Osteoblast (primary cell): ENCODE data around the gene CD209. TPM values are rescaled to one million over a fixed set of nuclear protein-coding genes. Genes with fewer than 3 reads are reported as not detected.

Experiments
- DNase-seq: peaks from one replicate; pipeline ENCODE4 v3.0.0; 2011; ENCODE audit warnings: low spot score, mixed read lengths; ENCODE audit not compliant: insufficient read length; ENCODE audit errors: missing footprints
- H2AFZ ChIP-seq: 2 replicates; pipeline ENCODE4 v1.6.0; 2011; ENCODE audit warnings: mild to moderate bottlenecking, low read length
- H3K27ac ChIP-seq: 2 replicates; pipeline ENCODE4 v1.5.1; 2011; ENCODE audit warnings: mild to moderate bottlenecking, low read depth, low read length, moderate library complexity
- H3K27me3 ChIP-seq: 2 replicates; pipeline ENCODE4 v1.6.0; 2012; ENCODE audit warnings: mild to moderate bottlenecking, control low read depth, inconsistent platforms, low read length, moderate library complexity; ENCODE audit not compliant: insufficient read depth
- H3K36me3 ChIP-seq: 2 replicates; pipeline ENCODE4 v1.5.1; 2011; ENCODE audit warnings: mild to moderate bottlenecking, low read length, control low read depth, moderate library complexity; ENCODE audit not compliant: insufficient read depth
- H3K4me1 ChIP-seq: 2 replicates; pipeline ENCODE4 v1.5.1; 2011; ENCODE audit warnings: mild to moderate bottlenecking, low read length, control low read depth, moderate library complexity; ENCODE audit not compliant: insufficient read depth
- H3K4me2 ChIP-seq: 2 replicates; pipeline ENCODE4 v1.6.0; 2011; ENCODE audit warnings: mild to moderate bottlenecking, low read length; ENCODE audit not compliant: insufficient read depth
- H3K4me3 ChIP-seq: fragments of 200-600 bp; sonication (generic); 3 replicates; pipeline ENCODE4 v1.5.1; 2012; ENCODE audit warnings: mild to moderate bottlenecking, low read length, inconsistent platforms; ENCODE audit not compliant: insufficient read depth
- H3K79me2 ChIP-seq: 2 replicates; pipeline ENCODE4 v1.6.0; 2012; ENCODE audit warnings: mild to moderate bottlenecking, low read length, control low read depth, inconsistent platforms; ENCODE audit not compliant: insufficient read depth
- H3K9me3 ChIP-seq: 2 replicates; pipeline ENCODE4 v1.5.1; 2011; ENCODE audit warnings: low read depth, low read length, control low read depth
- H4K20me1 ChIP-seq: 2 replicates; pipeline ENCODE4 v1.6.0; 2012; ENCODE audit warnings: mild to moderate bottlenecking, low read length, control low read depth; ENCODE audit not compliant: insufficient read depth
- total RNA-seq: library from RNA; depleted of rRNA; stranded (reverse); fragments of >200 nt; gene quantifications from 2 replicates; pipeline ENCODE4 v1.2.3, GENCODE V29; 2012
- TF ChIP-seq, protein P1 (sequence below): IDR thresholded peaks from 2 replicates; pipeline ENCODE4 v1.5.1; 2011; ENCODE audit warnings: mild to moderate bottlenecking, low read depth, low read length, moderate library complexity; ENCODE audit errors: extremely low read depth

Gene CD209
- total RNA-seq, 1 donor: not detected

DNA sequence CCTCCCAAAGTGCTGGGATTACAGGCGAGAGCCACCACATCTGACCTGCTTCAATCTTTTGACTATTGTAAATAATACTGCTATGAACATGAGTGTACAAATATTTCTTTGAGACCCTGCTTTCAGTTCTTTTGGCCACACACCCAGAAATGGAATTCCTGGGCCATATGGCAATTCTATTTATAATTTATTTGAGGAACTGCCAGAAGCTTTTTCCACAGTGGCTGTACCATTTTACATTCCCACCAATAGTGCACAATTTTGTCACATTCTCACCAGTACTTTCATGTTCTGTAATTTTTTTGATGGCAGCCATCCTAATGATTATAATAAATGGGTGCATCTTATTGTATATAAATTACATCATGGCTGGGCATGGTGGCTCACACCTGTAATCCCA is 31.7 kb downstream of the CD209 start:
- H4K20me1 ChIP-seq: no peaks in the 10 kb centered on the region
- no peak for DNase-seq
- no peaks in the 10 kb centered on the region for H3K79me2 ChIP-seq
- no peak overlapping the region for H3K4me3 ChIP-seq
- no peaks in the 10 kb centered on the region for H3K36me3 ChIP-seq
- no peak overlapping the region for H3K4me2 ChIP-seq
- H2AFZ ChIP-seq: no peak overlapping the region
- no peaks in the 10 kb centered on the region for H3K4me1 ChIP-seq
- no peaks in the 10 kb centered on the region for H3K27me3 ChIP-seq
- no peak overlapping the region for H3K27ac ChIP-seq
- TF ChIP-seq, protein P1, sequence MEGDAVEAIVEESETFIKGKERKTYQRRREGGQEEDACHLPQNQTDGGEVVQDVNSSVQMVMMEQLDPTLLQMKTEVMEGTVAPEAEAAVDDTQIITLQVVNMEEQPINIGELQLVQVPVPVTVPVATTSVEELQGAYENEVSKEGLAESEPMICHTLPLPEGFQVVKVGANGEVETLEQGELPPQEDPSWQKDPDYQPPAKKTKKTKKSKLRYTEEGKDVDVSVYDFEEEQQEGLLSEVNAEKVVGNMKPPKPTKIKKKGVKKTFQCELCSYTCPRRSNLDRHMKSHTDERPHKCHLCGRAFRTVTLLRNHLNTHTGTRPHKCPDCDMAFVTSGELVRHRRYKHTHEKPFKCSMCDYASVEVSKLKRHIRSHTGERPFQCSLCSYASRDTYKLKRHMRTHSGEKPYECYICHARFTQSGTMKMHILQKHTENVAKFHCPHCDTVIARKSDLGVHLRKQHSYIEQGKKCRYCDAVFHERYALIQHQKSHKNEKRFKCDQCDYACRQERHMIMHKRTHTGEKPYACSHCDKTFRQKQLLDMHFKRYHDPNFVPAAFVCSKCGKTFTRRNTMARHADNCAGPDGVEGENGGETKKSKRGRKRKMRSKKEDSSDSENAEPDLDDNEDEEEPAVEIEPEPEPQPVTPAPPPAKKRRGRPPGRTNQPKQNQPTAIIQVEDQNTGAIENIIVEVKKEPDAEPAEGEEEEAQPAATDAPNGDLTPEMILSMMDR: no peak
- H3K9me3 ChIP-seq: peaks cover 2% of the 10 kb centered on the region

DNA sequence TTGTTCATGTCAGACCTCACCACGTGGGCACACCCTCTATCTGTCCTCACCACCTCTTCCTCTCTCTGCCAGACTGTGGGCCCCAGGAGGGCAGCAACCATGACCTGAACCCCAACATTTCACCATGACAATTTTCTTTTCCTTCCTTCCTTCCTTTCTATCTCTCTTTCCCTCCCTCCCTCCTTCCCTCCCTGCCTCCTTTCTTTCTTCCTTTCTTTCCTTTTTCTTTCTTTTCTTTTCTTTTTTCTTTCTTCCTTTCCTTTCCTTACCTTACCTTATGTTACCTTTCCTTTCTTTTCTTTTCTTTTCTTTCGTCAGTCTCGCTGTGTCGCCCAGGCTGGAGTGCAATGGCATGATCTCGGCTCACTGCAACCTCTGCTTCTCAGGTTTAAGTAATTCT is 36.7 kb downstream of the CD209 start:
- no peaks in the 10 kb centered on the region for H3K9me3 ChIP-seq
- no peak overlapping the region for H2AFZ ChIP-seq
- TF ChIP-seq, protein P1: no peak
- H3K4me3 ChIP-seq: no peak overlapping the region
- H3K27ac ChIP-seq: no peak overlapping the region
- no peaks in the 10 kb centered on the region for H3K79me2 ChIP-seq
- no peaks in the 10 kb centered on the region for H3K36me3 ChIP-seq
- no peak for DNase-seq
- no peaks in the 10 kb centered on the region for H3K4me1 ChIP-seq
- H4K20me1 ChIP-seq: no peaks in the 10 kb centered on the region
- H3K4me2 ChIP-seq: no peak overlapping the region
- no peaks in the 10 kb centered on the region for H3K27me3 ChIP-seq

DNA sequence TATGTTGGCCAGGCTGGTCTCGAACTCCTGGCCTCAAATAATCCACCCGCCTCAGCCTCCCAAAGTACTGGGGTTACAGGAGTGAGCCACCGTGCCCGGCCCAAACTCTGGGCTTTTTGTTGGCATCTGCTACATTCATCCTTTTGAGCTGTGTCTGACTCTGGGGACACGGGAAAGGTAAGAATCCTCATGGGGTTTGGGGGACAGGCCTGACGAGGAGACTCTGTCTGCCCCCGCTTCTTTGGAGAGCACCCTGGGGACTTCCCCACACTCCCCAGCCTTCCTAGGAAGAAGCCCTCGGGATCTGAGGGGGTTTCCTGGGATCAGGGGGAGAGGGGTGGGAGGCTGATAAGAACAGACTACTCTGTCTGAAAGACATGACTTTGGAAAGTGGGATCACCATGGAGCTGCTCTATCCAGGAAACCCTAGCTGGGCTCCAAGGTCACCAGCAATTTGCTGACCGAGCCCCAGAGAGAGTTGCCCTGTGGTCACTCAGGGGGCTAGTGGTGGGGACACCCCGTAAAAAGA is 37.3 kb downstream of the CD209 start:
- H3K4me3 ChIP-seq: no peak overlapping the region
- H3K79me2 ChIP-seq: no peaks in the 10 kb centered on the region
- H3K4me2 ChIP-seq: no peak overlapping the region
- no peak overlapping the region for H3K27ac ChIP-seq
- H2AFZ ChIP-seq: no peak overlapping the region
- TF ChIP-seq, protein P1: no peak
- H4K20me1 ChIP-seq: no peaks in the 10 kb centered on the region
- no peaks in the 10 kb centered on the region for H3K27me3 ChIP-seq
- no peaks in the 10 kb centered on the region for H3K4me1 ChIP-seq
- no peaks in the 10 kb centered on the region for H3K36me3 ChIP-seq
- H3K9me3 ChIP-seq: no peaks in the 10 kb centered on the region
- DNase-seq: peak; percentile 27

DNA sequence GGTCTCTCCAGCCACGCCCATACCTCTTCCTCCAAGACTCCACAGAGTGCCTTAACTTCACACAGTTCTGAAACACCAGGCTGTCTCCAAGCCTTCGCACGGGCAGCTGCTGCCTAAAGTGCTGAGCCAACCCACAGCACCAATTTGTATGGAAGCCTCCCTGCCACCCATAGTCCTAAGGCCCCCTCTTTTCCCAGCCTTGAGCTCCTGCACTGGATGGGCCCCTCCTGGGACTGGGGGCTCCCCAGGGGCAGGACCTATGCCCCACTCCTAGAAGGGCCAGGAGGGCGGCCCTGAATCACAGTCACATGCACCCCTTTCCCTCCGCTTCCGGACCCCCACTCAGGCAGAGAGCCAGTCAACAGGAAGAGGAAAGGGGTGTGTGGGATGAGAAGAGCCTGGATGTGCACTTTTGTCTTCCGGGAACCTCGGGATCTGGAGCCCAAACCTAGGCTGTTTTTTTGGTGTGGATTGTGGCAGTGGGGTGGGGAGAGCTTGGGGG is 40.3 kb downstream of the CD209 start:
- no peaks in the 10 kb centered on the region for H3K9me3 ChIP-seq
- DNase-seq: no peak
- no peak overlapping the region for H3K27ac ChIP-seq
- H3K4me2 ChIP-seq: no peak overlapping the region
- H4K20me1 ChIP-seq: no peaks in the 10 kb centered on the region
- TF ChIP-seq, protein P1: no peak
- no peak overlapping the region for H2AFZ ChIP-seq
- H3K4me3 ChIP-seq: no peak overlapping the region
- H3K27me3 ChIP-seq: no peaks in the 10 kb centered on the region
- H3K36me3 ChIP-seq: no peaks in the 10 kb centered on the region
- no peaks in the 10 kb centered on the region for H3K79me2 ChIP-seq
- H3K4me1 ChIP-seq: no peaks in the 10 kb centered on the region
